G401.6 (cell line): ENCODE results near the gene DUS2.
A peak's percentile ranks its signal among the peaks of the same experiment; 100 is the strongest.

ENCODE experiments used
- FAIRE-seq: peaks from 2 replicates; lab custom pipeline; 2012; peaks lifted over from hg19 to GRCh38; lab: Jason Lieb, UNC

DUS2 gene

DNA sequence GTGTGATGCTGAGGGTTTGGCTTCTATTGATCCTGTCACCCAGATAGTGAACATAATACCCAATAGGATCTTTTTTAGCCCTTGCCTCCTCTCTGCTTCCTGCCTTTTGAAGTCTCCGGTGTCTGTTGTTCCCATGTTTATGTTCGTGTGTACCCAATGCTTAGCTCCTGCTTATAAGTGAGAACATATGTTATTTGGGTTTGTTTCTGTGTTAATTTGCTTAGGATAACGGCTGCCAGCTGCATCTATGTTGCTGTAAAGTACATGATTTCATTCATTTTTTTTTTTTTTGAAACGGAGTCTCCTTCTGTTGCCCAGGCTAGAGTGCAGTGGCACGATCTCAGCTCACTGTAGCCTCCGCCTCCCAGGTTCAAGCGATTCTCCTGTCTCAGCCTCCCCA lies 23.0 kb downstream of the DUS2 start:
- no peak for FAIRE-seq

DNA sequence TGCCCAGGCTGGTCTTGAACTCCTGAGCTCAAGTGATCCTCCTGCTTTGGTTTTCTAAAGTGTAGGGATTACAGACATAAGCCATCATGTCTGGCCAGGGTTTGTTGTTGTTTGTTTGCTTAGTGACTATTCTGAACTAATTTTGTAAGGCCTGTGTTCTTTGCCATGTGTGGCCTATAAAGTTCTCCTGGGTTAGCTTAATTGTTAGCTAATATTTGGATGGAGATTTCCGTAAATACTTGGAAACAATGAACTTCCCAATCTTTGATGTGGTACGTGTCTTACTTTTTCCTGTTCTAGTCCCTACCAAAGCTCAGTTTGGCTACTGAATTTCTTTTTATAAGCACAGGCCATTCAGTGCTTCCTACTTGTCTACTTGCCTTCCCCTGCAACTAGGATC lies 24.9 kb downstream of the DUS2 start:
- FAIRE-seq = no peak

DNA sequence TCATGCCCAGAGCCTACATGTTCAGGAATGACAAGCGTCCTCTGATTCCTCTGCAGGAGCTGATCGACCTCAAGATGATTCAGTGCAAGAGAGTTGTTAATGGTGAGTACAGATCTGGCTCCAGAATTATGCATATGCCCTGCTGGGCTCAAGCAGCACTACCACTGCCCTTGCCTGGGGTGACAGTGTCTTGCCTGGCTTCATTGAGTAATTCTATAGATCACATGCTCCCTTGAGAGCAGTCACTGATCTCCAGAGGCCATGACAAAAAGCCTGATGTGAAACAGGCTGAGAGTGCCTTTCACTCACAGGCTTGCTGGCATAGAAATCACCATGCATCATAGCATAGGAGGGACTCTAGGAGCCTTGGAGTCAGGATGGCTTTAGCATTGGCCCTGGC lies 26.4 kb downstream of the DUS2 start:
- FAIRE-seq = no peak

DNA sequence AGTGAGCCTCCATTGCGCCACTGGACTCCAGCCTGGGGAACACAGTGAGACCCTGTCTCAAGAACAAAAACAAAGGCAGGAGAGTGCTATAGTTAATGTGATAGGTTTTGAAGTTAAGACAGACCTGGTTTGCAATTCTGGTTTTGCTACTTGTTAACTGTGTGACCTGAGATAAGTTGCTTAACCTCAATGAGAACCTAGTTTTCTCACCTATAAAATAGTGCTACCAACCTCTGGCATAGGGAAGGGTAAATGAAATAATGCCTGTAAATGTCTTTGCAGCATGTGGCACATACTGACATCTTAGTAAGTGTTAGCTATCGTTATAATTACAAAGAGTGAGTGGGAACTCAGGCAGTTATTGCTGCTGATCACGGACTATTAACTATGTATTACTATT lies 32.3 kb downstream of the DUS2 start:
- no peak for FAIRE-seq

DNA sequence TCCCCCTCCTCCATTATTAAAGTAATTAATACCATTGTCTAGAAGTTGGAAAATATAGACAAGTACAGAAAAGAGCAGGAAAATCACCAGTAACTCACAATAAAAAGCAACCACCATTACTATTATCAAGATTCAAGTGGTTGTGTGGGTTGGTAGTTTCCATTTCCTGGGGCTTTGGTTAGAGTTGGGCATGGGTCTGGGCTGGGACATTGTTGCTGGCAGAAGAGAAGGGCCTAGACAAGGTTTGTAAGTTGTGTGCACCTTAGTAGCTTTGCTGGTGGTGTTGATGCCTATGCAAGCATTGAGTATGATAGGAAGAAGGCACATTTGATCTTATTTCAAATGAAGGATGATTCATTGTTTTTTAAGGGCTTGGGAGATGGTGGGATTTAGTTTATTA lies 36.7 kb downstream of the DUS2 start:
- FAIRE-seq = no peak

DNA sequence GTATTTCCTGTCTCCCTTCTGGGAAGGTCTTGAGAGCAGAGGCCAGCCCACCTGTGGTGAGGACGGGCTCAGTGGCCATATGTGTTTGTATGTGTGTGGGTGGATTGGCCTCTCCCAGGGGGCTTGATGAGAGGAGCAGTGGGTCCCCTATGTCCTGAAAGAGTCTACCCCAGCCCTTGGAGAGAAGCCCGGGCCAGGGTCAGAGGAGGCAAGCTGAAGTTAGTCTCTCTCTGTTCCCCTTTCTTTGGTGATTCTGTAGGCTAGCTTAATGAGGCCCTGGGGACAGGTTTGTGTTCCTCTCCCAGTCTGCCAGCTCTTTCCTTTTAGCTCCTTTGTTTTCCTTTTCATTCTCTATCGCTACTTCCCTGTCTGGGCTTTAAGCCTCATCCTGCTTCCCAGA lies 38.3 kb downstream of the DUS2 start:
- FAIRE-seq = no peak

DNA sequence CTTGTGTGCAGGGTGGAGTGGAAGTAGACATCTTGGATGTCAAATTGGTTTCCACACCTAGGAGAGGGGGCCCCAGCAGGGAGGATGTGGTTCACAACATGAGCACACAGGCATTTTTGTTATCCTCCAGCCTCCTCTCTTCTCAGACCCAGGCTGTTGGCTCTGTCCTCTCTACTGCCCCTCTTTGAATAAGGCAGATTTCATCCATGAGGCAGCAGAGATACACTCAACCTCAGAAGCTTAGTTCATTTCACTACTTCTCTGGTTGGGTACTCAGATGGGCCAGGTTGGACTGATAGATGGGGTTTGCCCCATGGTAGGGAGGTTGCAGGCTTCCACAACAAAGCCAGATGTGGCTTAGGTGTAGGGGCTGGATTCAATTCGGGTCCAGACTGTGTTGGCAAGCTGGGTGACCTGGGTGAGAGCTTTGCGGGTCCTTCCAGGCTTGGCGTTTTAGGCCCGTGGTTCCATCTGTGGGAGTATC lies 39.9 kb downstream of the DUS2 start:
- no peak for FAIRE-seq

DNA sequence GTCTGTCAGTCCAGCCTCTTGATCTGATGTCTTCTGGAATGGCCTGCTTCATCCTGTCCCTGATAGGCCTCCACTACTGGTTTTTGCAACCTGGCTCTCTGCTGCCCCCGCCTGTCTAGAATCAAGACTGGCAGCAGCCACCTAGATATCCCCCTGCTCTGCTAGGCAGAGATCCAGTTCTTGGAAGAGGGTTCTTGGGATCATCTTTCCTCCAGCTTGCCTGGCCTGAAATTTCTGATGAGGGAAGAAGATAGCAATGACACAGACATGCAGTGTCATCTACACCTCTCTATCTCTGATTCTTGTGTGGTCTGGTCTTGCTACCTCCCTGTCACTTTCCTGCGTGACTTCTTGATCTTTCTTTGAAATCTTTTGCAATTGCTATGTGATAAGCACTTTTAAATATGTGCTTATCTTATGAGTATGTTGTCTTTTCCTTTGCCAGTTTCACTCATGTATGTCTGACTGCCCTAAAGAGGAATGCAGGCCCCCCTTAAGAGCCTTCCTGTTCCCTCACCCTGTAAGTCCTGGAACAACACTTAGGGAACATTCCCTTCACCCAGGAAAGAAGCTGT lies 41.8 kb downstream of the DUS2 start:
- peak; percentile 69 for FAIRE-seq

DNA sequence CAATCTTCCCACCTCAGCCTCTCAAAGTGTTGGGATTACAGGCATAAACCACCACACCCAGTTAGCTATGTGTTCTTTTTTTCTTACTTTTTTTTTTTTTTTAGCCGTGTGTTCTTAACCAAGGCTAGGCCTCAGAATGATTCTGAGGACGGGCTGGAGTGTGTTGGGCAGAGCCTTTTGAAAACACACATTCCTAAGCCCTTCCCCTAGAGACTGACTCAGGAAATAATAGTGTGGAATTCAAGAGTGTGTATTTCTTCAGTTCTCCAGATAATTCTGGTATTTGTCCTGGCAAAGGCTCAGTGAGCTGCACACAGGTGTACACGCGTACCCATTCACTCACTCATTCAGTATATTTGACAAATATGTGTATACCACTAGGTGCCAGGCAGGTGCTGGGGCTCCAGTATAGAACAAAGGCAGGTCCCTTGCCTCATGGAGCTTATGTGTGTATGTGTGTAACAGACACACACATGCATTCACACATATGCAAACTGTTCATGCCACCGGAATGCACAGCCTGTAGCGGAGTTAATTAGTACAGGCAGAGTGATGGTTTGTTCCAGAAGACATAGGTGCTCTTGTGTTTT lies 42.7 kb downstream of the DUS2 start:
- FAIRE-seq = no peak

DNA sequence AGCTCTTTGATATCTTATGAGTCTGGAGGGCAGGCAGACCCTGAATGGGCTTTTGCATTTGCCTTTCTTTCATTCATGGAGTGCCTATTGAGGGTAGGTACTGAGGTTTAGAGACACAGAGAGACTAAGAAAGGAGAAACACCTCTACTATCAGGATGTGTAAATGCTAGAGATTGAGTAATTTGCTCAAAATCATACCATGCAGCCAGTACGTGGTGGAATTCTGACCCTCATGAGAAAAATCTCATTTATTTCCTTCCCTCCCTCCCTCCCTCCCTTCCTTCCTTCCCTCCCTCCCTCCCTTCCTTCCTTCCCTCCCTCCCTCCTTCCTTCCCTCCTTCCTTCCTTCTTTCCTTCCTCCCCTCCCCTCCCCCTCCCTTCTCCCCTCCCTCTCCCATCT lies 43.7 kb downstream of the DUS2 start:
- FAIRE-seq = no peak

DNA sequence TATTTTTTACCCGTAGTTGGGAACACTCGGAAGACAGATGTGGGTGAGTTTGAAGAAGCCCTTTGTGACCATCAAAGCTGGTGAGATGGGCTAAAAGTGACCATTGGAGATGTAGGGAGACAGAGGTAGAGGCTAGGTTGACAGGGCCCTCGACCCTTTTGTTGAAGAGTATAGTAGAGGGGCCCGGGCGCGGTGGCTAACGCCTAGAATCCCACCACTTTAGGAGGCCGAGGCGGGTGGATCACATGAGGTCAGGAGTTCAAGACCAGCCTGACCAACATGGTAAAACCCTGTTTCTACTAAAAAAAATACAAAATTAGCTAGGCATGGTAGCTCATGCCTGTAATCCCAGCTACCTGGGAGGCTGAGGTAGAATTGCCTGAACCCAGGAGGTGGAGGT lies 45.8 kb downstream of the DUS2 start:
- FAIRE-seq = no peak

DNA sequence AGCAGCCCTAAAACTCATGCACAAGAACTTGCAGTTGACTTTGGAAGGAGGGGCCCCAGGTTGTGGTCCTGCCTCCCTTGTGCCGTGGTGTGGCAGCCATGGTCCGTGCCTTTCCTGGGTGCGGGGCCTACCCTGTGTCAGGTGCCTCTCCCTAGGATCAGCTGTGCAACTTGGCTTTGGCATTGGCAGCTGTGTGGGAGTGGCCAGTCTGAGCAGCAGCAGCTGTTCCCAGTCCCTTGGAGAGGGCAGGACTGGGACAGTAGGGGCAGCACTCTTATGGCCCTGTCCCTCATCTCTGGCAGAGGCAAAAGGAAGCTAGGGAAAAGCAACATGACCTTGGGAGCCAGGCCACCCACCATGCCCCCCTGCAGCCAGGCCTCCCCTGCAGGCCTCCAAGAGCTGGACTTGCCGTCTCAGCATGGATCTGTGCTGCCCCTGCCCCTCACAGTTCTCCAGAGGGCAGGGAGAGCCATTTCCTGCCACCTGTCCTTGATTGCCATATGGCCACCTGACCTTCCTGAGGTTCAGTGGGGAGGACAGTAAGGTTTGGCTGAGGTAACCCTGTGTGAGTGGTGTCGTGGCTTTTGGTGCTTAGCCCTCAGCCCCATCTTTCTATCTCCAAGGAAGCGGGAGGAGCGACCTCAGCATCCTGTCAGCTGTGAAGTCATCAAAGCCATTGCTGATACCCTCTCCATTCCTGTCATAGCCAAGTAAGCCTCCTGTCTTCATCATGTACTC lies 46.6 kb downstream of the DUS2 start:
- FAIRE-seq = no peak

DNA sequence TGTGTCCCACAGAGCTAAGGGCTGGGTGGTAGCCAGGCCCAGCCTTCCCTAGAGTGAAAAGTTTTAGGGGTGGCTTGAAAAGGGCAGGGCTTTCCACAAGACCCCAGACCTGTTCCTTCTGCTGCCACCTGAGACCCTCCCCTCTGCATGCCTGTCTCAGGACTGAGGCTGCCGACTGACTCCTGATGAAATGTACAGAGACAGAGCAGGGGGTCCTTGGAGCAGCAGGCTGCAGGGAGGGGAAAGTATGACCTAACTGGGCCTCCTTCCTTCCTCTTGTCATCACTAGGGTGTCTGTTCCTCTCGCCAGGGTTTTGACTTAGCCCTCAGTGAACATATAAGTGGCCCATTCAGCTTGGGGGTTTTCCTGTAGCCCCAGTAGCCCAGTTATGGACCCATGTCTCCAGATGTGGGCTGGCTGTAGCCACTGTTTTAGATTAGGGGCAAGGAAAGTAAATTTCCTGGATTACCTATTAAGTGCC lies 47.2 kb downstream of the DUS2 start:
- FAIRE-seq = no peak

DNA sequence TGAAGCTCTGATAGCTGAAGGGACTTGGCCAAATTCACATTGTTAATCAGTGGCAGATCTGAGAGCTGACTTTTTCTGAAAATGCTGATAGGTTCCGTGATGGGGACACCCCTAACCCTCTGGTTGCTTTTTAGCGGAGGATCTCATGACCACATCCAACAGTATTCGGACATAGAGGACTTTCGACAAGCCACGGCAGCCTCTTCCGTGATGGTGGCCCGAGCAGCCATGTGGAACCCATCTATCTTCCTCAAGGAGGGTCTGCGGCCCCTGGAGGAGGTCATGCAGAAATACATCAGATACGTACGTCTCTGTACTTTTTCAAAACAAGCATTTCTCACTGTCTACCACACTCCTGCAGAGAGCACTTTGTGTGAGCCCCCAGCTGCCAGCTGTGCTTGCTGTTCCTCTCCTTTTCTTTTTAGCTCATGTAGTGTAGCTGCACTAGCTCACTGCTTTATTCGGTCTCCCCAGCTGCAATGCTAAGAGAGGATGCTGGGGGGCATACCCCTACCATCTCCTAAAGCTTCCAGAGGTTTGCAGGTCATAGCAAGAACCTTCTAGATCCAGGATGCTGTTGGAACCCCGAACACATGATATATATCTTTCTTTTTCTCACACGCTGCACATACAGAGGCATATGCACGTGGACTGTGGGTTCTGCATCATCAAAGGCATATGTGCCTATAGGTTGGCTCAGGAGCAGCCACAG lies 47.9 kb downstream of the DUS2 start:
- FAIRE-seq = no peak

DNA sequence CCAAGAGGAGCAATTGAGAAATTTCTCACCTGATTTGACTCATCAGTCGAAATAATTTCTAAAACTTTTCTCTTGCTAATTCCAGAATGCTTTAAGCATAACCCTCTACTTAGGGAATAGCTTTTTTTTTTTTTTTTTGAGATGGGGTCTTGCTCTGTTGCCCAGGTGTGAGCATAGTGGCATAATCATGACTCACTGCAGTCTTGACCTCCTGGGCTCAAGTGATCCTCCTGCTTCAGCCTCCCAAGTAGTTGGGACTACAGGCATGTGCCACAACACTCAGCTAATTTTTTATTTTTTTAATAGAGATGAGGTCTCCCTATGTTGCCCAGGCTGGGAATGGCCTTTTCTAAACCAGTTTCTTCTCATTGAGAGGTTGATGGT lies 48.4 kb downstream of the DUS2 start:
- no peak for FAIRE-seq

DNA sequence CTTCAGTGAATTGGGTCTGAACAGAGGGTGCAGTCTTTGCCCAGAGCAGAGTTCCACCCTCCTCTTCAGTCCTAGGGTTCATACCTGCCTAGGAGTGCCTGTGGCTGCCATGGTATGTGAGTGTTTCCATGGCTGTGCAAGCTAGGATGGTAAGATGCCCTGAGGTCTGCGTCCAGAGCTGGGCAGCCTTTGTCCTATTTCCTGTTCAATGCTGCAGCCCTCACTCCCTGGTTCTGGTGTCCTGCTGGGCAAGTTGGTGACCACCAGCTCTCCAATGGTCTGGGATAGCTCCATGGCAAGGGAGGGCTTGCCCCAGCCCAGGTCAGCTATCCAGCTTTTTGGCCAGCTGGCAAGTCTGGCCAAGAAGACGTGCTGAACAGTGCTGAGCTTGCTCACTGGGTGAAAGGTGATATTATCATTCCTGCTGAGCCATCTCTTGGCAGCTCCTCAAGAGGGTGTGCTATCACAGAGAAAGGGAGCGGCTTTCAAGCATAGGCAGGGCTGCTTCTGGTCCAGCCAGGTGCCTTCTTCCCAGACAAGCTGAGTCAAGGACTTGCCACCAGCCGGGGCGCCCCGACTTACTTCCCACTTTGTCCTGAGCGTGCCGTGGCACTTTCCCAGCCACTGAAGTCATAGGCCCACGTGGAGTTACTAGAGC lies 49.1 kb downstream of the DUS2 start:
- FAIRE-seq = no peak

DNA sequence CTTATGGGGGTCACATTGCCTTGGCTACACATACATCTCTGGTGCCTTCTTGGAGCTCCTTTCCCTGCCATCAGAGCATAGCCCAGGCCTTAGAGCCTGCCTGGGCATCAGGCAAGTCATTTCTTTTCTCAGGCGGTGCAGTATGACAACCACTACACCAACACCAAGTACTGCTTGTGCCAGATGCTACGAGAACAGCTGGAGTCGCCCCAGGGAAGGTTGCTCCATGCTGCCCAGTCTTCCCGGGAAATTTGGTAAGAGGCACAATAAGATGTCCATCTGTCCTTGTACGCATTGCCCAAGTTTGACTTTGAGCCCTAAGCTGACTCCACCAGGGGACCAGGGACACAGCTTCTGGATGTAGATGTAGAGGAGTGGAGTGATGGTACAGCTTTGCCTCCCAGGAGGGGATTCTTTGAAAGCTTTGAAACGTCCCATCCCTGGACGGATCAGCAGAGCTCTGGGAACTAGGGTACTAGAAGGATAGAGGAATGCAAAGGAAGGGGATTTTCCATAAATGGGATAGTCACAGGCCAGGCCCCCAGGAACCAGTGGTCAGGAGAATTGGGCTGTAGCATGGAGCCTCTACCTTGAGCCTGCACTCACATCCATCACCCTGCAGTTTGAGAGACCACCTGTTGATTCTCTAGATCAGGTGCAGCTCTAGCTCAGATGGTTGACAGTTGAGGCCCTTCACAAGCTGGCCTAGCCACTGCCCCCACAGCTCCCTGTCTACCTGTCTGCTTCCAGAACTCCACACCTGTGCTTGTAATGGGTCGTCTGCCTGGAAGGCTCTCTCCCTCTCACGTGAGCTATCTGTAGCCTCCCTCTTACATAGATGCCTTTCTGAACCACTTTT lies 51.0 kb downstream of the DUS2 start:
- FAIRE-seq = no peak

DNA sequence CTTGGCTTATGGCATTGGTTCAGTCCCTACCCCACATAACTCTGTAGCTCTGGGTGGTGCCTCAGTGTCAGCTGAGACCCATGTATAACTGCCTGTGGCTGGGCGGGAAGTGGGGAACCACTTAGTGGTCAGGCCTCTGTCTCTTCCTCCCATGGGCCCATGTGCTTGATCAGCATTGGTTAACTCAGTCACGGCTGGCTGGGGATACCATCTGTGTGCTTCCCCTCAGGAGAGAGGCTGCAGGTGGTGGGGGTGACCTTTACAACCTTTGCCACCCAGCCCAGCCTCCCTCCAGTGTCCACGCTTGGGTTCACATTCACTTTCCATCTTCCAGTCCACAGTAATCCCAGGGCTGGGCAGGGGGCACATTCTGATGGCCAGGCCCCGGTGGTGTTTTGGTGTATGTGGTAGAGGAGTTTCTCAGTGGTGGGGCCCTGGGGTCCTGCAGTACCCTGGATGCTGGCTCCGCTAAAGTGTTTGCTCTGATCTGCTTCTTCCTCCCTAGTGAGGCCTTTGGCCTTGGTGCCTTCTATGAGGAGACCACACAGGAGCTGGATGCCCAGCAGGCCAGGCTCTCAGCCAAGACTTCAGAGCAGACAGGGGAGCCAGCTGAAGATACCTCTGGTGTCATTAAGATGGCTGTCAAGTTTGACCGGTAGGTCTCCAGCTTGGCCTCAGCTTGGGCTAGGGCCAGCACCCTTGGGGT lies 51.9 kb downstream of the DUS2 start:
- FAIRE-seq = no peak

DNA sequence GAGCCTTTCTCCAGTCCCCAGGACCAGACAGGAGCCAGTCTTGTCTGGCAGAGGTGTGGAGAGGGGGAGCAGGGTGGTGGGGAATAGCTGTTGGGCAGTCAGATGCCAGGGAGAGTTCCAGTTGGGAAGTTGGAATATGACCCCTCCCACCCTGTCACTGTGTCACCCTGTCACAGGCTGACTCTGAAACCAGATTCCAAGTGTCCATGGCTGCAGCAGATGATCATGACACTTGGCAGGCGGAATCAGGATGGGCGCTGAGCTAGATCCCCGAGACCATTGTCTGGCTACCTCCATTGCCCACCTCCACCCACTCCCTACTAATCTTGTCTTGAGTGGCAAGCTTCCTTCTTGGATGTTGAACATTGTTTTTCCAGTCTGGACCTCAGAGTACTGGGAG lies 52.9 kb downstream of the DUS2 start:
- FAIRE-seq = no peak

DNA sequence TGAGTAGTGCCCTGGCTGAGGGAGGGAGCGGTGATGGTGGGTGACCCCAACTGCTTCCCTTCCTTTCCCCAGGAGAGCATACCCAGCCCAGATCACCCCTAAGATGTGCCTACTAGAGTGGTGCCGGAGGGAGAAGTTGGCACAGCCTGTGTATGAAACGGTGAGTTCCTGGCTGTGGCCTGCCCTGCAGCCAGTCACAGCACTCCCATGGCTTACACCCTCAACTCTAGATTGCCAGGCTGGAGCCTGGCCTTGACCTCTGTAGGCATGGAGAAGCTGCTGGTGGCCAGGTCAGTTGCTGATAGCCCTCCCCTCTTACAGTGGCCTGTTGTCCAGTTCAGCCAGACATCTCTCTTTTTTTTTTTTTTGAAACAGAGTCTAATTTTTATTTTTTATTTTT lies 53.5 kb downstream of the DUS2 start:
- FAIRE-seq = no peak
